Uterus (tissue), 4 donors: Measurements from ENCODE around the gene SLC22A1. TPM values are rescaled to one million over a fixed set of nuclear protein-coding genes. Genes with fewer than 3 reads are reported as not detected.

Experiments used
- DNase-seq, 2 donors: peaks; one replicate each; pipeline ENCODE4 v3.0.0-alpha.2; 2019 to 2020
- H3K27ac ChIP-seq, 2 donors: fragments of 200-600 bp; sonication (generic); 1 replicate in 1 of 2; 2 replicates in 1 of 2; pipeline ENCODE4 v1.5.1; 2016 to 2018
- H3K27me3 ChIP-seq, 2 donors: fragments of 200-600 bp; sonication (generic); one replicate each; pipeline ENCODE4 v1.5.1; 2018 to 2019; ENCODE audit warnings: control low read depth in 1 of 2
- H3K36me3 ChIP-seq, 2 donors: fragments of 200-600 bp; sonication (generic); one replicate each; pipeline ENCODE4 v1.5.1; 2019; ENCODE audit warnings: control low read depth in 1 of 2
- H3K4me1 ChIP-seq, 2 donors: fragments of 200-600 bp; sonication (generic); one replicate each; pipeline ENCODE4 v1.5.1; 2018 to 2019; ENCODE audit warnings: control low read depth in 1 of 2
- H3K4me3 ChIP-seq, 2 donors: fragments of 200-600 bp; sonication (generic); 1 replicate in 1 of 2; 2 replicates in 1 of 2; pipeline ENCODE4 v1.5.1; 2018 to 2019; ENCODE audit warnings: mild to moderate bottlenecking in 1 of 2
- H3K9me3 ChIP-seq, 2 donors: fragments of 200-600 bp; sonication (generic); one replicate each; pipeline ENCODE4 v1.5.1; 2019; ENCODE audit warnings: control low read depth in 1 of 2
- POLR2A ChIP-seq, 2 donors: fragments of 450-650 bp; IDR thresholded peaks; one replicate each; pipeline ENCODE4 v1.6.1; 2016; ENCODE audit warnings: antibody characterized with exemption in 2 of 2, mild to moderate bottlenecking in 1 of 2, moderate library complexity in 1 of 2
- intact Hi-C: fragments of 100-400 bp; cut with DNase I; formaldehyde crosslinking; loops from one replicate; pipeline ENCODE4 v1.15.1; 2023; ENCODE audit warnings: low total_unique reads
- total RNA-seq, 4 donors: library from RNA; depleted of rRNA in 3 of 4; stranded (reverse); fragments of >200 nt in 3 of 4; gene quantifications; one replicate each; pipeline versions ENCODE4 v1.1.0 to v1.2.4, GENCODE V29; 2014 to 2023
- TF ChIP-seq, protein P1 (sequence below), 4 experiments: fragments of 200-600 bp in 2 of 4; fragments of 450-650 bp in 2 of 4; sonication (generic) in 2 of 4; IDR thresholded peaks; one replicate each; pipeline ENCODE4 v1.5.1; 2016 to 2019; ENCODE audit warnings: antibody characterized with exemption in 4 of 4, mild to moderate bottlenecking in 2 of 4, moderate library complexity in 1 of 4
- donor health status: DM: yes; HTN: yes; CAD: no.

The SLC22A1 gene
- total RNA-seq, 4 donors from 2014 or later, result 0.35 to 5.4 TPM; not detected in 2

DNA sequence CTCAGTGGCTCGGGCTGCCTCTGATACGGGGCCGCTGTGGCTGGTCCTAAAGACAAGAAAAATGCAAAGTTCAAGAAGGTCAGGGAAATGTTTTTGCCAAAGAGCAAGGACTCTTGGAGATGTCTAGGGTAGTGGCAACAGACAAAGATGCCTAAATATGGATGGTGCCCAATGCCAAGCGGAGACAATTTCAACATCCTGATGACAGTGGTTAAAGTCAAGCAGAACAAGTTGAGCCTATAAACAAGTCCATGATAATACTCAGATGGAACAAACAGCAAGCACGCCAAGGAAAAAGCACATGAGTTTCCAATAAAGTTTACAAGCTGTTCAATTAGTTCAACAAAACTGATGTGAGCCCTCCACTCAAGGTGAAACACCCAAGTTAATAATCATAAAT, 51.1 kb downstream of the SLC22A1 start:
- no peak for TF ChIP-seq POLR2A (IDR thresholded peaks at IDR 0.05)
- TF ChIP-seq, protein P1, sequence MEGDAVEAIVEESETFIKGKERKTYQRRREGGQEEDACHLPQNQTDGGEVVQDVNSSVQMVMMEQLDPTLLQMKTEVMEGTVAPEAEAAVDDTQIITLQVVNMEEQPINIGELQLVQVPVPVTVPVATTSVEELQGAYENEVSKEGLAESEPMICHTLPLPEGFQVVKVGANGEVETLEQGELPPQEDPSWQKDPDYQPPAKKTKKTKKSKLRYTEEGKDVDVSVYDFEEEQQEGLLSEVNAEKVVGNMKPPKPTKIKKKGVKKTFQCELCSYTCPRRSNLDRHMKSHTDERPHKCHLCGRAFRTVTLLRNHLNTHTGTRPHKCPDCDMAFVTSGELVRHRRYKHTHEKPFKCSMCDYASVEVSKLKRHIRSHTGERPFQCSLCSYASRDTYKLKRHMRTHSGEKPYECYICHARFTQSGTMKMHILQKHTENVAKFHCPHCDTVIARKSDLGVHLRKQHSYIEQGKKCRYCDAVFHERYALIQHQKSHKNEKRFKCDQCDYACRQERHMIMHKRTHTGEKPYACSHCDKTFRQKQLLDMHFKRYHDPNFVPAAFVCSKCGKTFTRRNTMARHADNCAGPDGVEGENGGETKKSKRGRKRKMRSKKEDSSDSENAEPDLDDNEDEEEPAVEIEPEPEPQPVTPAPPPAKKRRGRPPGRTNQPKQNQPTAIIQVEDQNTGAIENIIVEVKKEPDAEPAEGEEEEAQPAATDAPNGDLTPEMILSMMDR (IDR thresholded peaks at IDR 0.05), result no peak
- no peaks in the 10 kb centered on the region for H3K27me3 ChIP-seq
- H3K4me1 ChIP-seq, result peaks cover 0 to 4% of the 10 kb centered on the region in 2 donors
- no peaks in the 10 kb centered on the region for H3K9me3 ChIP-seq
- DNase-seq, result no peak
- intact Hi-C loops, result no loop called here
- no peak overlapping the region for H3K4me3 ChIP-seq
- no peak overlapping the region for H3K27ac ChIP-seq
- no peaks in the 10 kb centered on the region for H3K36me3 ChIP-seq

DNA sequence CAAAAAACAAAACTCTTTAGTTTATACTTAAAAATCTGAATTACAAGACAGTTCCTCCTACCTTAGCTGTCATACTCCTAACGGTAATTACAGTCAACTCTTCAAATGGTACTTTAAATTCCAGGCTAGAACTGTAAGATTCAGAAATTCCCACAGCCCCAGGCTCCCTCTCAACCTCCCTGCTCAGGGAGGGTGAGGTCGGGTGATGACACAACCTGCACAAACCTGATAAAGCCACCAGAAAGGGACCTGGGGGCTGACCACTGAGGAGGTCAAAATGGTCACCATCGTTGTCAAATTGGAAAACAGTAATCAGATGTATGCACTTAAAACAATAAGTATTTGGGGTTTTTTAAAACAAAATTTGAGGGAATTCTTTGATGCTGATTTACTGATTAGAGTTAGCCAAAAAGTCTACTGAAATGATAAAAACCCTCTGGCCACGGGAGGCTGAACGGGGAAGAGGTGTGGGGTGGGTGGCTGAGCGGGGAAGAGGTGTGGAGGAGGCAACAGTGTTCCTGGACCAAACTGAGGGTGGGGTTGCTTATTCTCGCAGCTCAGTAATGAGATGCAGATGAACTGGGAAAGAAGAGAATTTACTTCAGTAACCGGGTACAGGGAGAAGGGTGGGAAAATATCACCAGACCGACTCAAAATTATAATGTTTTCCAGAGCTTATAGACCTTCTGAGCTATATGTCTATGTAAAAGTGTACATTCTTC, 52.4 kb downstream of the SLC22A1 start:
- TF ChIP-seq, protein P1 (IDR thresholded peaks at IDR 0.05), result no peak
- no peak for TF ChIP-seq POLR2A (IDR thresholded peaks at IDR 0.05)

DNA sequence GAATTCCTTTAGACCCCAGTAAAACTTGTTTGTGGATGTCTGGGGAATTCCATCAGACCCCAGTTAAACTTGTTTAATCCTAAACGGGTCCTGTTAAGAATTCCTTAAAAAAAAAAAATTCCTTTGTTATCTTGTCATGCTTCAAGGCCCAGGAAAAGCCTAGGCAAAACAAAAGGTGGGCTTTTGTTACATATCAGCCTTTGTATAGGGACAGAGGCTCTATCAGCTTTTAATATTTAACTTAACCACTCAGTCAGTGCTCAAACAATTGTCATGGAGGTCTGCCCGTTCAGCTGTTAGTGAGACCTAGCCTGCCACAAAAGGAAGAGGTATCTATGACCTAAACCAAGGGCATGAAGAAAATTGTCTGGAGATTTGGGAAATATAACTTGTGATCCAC, 53.1 kb downstream of the SLC22A1 start:
- no peak overlapping the region for H3K27ac ChIP-seq
- H3K36me3 ChIP-seq, result no peaks in the 10 kb centered on the region
- DNase-seq, result no peak
- intact Hi-C loops, result no loop called here
- H3K9me3 ChIP-seq, result no peaks in the 10 kb centered on the region
- no peaks in the 10 kb centered on the region for H3K27me3 ChIP-seq
- no peak overlapping the region for H3K4me3 ChIP-seq
- H3K4me1 ChIP-seq, result peaks cover 0 to 4% of the 10 kb centered on the region in 2 donors
- TF ChIP-seq, protein P1 (IDR thresholded peaks at IDR 0.05), result no peak
- no peak for TF ChIP-seq POLR2A (IDR thresholded peaks at IDR 0.05)

More for the DNA sequence above, 52.4 kb downstream of the SLC22A1 start:
- Histone ChIP-seq H3K4me1 (peaks cover 0 to 4% of the 10 kb centered on the region in 2 donors), H3K9me3 (no peaks in the 10 kb centered on the region), H3K27me3 (no peaks in the 10 kb centered on the region), H3K36me3 (no peaks in the 10 kb centered on the region), H3K4me3 (no peak overlapping the region), H3K27ac (no peak overlapping the region)
- DNase-seq, result no peak
- intact Hi-C loops, result no loop called here

DNA sequence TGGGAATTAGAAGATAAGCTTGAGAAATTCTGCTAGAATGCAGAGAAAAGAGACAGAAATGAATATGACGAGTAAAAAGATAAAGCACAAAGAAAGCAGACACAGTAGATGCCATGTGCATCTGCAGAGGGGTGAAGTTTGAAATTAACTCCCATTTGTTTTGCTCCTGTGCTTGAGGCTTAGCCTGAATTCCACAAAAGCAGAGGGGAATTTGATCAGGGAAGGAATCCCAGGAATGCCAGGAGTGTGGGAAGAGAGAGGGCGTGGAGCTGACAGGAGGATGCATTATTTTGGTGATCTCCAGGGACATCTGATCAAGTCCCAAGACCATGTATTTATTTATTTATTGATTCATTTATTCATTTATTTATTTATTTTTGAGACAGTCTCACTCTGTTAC, 55.6 kb downstream of the SLC22A1 start:
- Histone ChIP-seq H3K27ac (no peak overlapping the region), H3K27me3 (no peaks in the 10 kb centered on the region), H3K4me3 (no peak overlapping the region), H3K4me1 (peaks cover 0 to 4% of the 10 kb centered on the region in 2 donors), H3K36me3 (no peaks in the 10 kb centered on the region), H3K9me3 (no peaks in the 10 kb centered on the region)
- no peak for DNase-seq
- TF ChIP-seq POLR2A (IDR thresholded peaks at IDR 0.05), result no peak
- TF ChIP-seq, protein P1 (IDR thresholded peaks at IDR 0.05), result no peak
- intact Hi-C loops, result no loop called here

DNA sequence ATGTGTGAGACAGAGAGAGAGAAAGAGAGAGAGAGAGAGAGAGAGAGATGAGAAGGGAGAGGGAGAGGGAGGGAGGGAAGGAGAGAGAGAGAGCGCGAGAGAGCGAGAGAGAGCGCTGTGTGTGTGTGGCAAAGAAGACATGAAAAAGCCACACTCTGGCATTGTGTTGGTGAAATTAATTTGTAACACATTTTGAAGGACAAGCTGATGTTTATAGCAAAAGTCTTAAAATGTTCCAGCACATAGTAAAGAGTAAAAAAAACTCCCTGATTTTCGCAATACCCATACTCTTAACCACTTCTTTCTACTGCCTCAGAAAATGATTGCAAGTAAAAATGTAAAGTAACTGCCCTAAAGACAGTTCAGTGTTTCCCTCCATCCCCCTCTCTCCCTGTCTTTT, 56.7 kb downstream of the SLC22A1 start:
- DNase-seq, result no peak
- intact Hi-C loops, result no loop called here
- H3K27me3 ChIP-seq, result no peaks in the 10 kb centered on the region
- no peak overlapping the region for H3K27ac ChIP-seq
- H3K4me1 ChIP-seq, result no peaks in the 10 kb centered on the region
- TF ChIP-seq, protein P1 (IDR thresholded peaks at IDR 0.05), result no peak
- no peak for TF ChIP-seq POLR2A (IDR thresholded peaks at IDR 0.05)
- no peaks in the 10 kb centered on the region for H3K36me3 ChIP-seq
- no peak overlapping the region for H3K4me3 ChIP-seq
- H3K9me3 ChIP-seq, result no peaks in the 10 kb centered on the region
